Measurements from ENCODE around the gene ATXN7L3. TPM values are rescaled to one million over a fixed set of nuclear protein-coding genes. Genes with fewer than 3 reads are reported as not detected.

Gene ATXN7L3
- total and polyA plus RNA-seq, 9 of the 15 experiments (the other 6 are each of a cell fraction or from before 2014, with no cell fraction given) = 0.62 to 66.1 (median 33.2) TPM

DNA sequence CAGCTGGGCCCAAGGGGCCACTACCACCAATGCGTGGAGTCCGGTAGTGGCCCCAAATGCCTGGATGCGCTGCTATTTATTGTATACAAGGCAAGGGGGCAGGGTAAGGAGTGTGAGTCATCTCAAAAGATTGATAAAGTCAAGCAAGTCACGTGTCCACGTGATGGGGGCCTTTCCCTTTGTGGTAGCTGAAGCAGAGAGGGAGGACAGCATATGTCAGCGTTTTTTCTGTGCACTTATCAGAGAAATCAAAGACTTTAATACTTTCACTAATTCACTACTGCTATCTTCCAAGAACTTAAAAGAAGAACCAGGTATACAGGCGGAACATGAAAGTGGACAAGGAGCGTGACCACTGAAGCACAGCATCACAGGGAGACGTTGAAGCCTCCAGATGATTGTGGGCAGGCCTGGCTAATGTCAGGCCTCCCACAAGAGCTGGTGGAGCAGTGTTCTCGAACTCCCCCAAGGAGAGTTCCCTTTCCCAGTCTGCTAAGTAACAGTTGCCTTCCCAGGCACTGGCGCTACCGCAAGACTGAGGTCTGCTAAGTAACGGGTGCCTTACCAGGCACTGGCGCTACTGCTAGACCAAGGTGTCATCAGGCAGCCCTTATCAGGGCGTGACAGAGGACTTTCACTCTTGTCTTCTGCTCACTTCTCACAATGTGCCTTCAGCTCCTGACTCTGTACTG, 40.0 kb downstream of the ATXN7L3 start (continued):
- TF ChIP-seq SAFB (IDR thresholded peaks at IDR 0.05; ENCODE audit: borderline replicate concordance, low read depth, low read length) (no peak), ADNP (tag; IDR thresholded peaks at IDR 0.05) (peak; percentile 53; the same call in 1 of the 2 replicates), SMARCE1 (IDR thresholded peaks at IDR 0.05) (peak; percentile 92), TAL1 (IDR thresholded peaks at IDR 0.05) (peak; percentile 76), NEUROD1 (IDR thresholded peaks at IDR 0.05; ENCODE audit: borderline replicate concordance, low read depth, low read length, partially characterized antibody) (peak; percentile 15), POLR2B (IDR thresholded peaks at IDR 0.05; ENCODE audit: low read depth, partially characterized antibody) (peak; percentile 7), POLR2H (tag; IDR thresholded peaks at IDR 0.05; ENCODE audit: low read depth) (no peak)
- TF ChIP-seq, protein P1, sequence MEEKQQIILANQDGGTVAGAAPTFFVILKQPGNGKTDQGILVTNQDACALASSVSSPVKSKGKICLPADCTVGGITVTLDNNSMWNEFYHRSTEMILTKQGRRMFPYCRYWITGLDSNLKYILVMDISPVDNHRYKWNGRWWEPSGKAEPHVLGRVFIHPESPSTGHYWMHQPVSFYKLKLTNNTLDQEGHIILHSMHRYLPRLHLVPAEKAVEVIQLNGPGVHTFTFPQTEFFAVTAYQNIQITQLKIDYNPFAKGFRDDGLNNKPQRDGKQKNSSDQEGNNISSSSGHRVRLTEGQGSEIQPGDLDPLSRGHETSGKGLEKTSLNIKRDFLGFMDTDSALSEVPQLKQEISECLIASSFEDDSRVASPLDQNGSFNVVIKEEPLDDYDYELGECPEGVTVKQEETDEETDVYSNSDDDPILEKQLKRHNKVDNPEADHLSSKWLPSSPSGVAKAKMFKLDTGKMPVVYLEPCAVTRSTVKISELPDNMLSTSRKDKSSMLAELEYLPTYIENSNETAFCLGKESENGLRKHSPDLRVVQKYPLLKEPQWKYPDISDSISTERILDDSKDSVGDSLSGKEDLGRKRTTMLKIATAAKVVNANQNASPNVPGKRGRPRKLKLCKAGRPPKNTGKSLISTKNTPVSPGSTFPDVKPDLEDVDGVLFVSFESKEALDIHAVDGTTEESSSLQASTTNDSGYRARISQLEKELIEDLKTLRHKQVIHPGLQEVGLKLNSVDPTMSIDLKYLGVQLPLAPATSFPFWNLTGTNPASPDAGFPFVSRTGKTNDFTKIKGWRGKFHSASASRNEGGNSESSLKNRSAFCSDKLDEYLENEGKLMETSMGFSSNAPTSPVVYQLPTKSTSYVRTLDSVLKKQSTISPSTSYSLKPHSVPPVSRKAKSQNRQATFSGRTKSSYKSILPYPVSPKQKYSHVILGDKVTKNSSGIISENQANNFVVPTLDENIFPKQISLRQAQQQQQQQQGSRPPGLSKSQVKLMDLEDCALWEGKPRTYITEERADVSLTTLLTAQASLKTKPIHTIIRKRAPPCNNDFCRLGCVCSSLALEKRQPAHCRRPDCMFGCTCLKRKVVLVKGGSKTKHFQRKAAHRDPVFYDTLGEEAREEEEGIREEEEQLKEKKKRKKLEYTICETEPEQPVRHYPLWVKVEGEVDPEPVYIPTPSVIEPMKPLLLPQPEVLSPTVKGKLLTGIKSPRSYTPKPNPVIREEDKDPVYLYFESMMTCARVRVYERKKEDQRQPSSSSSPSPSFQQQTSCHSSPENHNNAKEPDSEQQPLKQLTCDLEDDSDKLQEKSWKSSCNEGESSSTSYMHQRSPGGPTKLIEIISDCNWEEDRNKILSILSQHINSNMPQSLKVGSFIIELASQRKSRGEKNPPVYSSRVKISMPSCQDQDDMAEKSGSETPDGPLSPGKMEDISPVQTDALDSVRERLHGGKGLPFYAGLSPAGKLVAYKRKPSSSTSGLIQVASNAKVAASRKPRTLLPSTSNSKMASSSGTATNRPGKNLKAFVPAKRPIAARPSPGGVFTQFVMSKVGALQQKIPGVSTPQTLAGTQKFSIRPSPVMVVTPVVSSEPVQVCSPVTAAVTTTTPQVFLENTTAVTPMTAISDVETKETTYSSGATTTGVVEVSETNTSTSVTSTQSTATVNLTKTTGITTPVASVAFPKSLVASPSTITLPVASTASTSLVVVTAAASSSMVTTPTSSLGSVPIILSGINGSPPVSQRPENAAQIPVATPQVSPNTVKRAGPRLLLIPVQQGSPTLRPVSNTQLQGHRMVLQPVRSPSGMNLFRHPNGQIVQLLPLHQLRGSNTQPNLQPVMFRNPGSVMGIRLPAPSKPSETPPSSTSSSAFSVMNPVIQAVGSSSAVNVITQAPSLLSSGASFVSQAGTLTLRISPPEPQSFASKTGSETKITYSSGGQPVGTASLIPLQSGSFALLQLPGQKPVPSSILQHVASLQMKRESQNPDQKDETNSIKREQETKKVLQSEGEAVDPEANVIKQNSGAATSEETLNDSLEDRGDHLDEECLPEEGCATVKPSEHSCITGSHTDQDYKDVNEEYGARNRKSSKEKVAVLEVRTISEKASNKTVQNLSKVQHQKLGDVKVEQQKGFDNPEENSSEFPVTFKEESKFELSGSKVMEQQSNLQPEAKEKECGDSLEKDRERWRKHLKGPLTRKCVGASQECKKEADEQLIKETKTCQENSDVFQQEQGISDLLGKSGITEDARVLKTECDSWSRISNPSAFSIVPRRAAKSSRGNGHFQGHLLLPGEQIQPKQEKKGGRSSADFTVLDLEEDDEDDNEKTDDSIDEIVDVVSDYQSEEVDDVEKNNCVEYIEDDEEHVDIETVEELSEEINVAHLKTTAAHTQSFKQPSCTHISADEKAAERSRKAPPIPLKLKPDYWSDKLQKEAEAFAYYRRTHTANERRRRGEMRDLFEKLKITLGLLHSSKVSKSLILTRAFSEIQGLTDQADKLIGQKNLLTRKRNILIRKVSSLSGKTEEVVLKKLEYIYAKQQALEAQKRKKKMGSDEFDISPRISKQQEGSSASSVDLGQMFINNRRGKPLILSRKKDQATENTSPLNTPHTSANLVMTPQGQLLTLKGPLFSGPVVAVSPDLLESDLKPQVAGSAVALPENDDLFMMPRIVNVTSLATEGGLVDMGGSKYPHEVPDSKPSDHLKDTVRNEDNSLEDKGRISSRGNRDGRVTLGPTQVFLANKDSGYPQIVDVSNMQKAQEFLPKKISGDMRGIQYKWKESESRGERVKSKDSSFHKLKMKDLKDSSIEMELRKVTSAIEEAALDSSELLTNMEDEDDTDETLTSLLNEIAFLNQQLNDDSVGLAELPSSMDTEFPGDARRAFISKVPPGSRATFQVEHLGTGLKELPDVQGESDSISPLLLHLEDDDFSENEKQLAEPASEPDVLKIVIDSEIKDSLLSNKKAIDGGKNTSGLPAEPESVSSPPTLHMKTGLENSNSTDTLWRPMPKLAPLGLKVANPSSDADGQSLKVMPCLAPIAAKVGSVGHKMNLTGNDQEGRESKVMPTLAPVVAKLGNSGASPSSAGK (IDR thresholded peaks at IDR 0.05) = peak; percentile 80
- TF ChIP-seq, protein P2, sequence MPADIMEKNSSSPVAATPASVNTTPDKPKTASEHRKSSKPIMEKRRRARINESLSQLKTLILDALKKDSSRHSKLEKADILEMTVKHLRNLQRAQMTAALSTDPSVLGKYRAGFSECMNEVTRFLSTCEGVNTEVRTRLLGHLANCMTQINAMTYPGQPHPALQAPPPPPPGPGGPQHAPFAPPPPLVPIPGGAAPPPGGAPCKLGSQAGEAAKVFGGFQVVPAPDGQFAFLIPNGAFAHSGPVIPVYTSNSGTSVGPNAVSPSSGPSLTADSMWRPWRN (IDR thresholded peaks at IDR 0.05; ENCODE audit: low read depth) = peak; percentile 47; the same call in 1 of the 2 replicates
- TF ChIP-seq, protein P3, sequence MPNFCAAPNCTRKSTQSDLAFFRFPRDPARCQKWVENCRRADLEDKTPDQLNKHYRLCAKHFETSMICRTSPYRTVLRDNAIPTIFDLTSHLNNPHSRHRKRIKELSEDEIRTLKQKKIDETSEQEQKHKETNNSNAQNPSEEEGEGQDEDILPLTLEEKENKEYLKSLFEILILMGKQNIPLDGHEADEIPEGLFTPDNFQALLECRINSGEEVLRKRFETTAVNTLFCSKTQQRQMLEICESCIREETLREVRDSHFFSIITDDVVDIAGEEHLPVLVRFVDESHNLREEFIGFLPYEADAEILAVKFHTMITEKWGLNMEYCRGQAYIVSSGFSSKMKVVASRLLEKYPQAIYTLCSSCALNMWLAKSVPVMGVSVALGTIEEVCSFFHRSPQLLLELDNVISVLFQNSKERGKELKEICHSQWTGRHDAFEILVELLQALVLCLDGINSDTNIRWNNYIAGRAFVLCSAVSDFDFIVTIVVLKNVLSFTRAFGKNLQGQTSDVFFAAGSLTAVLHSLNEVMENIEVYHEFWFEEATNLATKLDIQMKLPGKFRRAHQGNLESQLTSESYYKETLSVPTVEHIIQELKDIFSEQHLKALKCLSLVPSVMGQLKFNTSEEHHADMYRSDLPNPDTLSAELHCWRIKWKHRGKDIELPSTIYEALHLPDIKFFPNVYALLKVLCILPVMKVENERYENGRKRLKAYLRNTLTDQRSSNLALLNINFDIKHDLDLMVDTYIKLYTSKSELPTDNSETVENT (CRISPR knock-in tag; IDR thresholded peaks at IDR 0.05) = 0 out of 2 replicates have a peak, but pooled peaks have one; percentile 36
- TF ChIP-seq, protein P4, sequence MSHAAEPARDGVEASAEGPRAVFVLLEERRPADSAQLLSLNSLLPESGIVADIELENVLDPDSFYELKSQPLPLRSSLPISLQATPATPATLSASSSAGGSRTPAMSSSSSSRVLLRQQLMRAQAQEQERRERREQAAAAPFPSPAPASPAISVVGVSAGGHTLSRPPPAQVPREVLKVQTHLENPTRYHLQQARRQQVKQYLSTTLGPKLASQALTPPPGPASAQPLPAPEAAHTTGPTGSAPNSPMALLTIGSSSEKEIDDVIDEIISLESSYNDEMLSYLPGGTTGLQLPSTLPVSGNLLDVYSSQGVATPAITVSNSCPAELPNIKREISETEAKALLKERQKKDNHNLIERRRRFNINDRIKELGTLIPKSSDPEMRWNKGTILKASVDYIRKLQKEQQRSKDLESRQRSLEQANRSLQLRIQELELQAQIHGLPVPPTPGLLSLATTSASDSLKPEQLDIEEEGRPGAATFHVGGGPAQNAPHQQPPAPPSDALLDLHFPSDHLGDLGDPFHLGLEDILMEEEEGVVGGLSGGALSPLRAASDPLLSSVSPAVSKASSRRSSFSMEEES (CRISPR knock-in tag; IDR thresholded peaks at IDR 0.05) = peak; percentile 95

All from K562 (cell line).